ENCODE data around the gene CLIC3.

CLIC3 gene

DNA sequence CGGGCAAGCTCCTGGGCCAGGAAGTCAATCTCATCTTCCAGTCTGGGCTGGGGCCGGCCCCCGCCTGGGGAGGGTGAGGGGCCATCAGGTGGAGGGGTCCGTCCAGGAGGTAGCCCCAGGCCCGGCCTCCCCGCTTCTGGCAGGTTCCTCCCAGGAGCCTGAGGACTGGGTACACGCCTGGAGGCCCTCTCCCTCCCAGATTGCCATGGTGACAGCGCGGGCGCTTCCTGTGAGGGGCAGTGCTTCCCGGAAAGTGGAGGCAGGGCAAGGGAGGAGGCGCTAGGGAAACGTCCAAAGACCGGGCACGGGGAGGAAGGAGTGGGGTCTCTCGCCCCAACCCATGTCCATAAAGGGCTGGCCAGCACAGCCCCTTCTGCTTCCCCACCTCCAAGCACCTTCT lies 44.8 kb upstream of the CLIC3 start:
- Histone ChIP-seq H3K4me3 (ENCODE audit: insufficient read depth, low read length, poor library complexity, severe bottlenecking) (no peak overlapping the region), H4K20me1 (ENCODE audit: low read depth, low read length) (no peaks in the 10 kb centered on the region), H3K27me3 (ENCODE audit: low read length) (no peaks in the 10 kb centered on the region), H2AFZ (ENCODE audit: low read depth, low read length, severe bottlenecking) (no peak overlapping the region), H3K9me2 (replicated peaks; ENCODE audit: insufficient read depth, low read length) (no peaks in the 10 kb centered on the region), H3F3A (ENCODE audit: insufficient read depth) (no peaks in the 10 kb centered on the region), H3K9me3 (ENCODE audit: insufficient read depth, low read length) (no peaks in the 10 kb centered on the region), H3K79me2 (ENCODE audit: insufficient read depth, low read length) (no peaks in the 10 kb centered on the region), H3K4me2 (ENCODE audit: low read depth, low read length, poor library complexity, severe bottlenecking) (no peak overlapping the region), H3K9ac (ENCODE audit: low read length) (no peak overlapping the region), H3K36me3 (ENCODE audit: low read length) (no peaks in the 10 kb centered on the region), H3K27ac (ENCODE audit: low read depth, low read length) (no peak overlapping the region)
- no peak for TF ChIP-seq EZH2phosphoT487 (conservative IDR thresholded peaks at IDR 0.05; ENCODE audit: low read length)
- TF ChIP-seq, protein P1, sequence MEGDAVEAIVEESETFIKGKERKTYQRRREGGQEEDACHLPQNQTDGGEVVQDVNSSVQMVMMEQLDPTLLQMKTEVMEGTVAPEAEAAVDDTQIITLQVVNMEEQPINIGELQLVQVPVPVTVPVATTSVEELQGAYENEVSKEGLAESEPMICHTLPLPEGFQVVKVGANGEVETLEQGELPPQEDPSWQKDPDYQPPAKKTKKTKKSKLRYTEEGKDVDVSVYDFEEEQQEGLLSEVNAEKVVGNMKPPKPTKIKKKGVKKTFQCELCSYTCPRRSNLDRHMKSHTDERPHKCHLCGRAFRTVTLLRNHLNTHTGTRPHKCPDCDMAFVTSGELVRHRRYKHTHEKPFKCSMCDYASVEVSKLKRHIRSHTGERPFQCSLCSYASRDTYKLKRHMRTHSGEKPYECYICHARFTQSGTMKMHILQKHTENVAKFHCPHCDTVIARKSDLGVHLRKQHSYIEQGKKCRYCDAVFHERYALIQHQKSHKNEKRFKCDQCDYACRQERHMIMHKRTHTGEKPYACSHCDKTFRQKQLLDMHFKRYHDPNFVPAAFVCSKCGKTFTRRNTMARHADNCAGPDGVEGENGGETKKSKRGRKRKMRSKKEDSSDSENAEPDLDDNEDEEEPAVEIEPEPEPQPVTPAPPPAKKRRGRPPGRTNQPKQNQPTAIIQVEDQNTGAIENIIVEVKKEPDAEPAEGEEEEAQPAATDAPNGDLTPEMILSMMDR (IDR thresholded peaks at IDR 0.05; ENCODE audit: insufficient read depth, low read length, poor library complexity, severe bottlenecking), result no peak

DNA sequence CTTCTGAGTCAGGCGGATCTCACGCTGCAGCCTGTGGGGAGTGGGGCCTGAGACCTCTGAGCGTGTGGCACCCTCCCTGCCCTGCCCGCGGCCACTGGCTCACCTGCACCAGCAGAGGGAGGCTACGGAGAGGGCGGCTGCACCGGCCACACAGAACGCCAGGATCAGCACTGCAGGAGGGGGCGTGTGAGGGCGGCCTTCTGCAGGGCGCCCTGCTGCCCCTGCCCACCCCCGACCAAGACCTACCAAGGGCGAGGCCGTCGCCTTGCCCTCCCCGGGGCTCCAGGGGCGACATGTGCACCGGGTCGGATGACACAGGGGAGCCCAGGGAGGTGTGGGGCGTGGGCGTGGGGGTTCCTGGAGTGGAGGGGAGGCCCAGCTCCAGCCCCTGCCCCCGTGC lies 44.2 kb upstream of the CLIC3 start:
- no peak overlapping the region for H3K9ac ChIP-seq (ENCODE audit: low read length)
- H2AFZ ChIP-seq (ENCODE audit: low read depth, low read length, severe bottlenecking), result no peak overlapping the region
- TF ChIP-seq, protein P1 (IDR thresholded peaks at IDR 0.05; ENCODE audit: insufficient read depth, low read length, poor library complexity, severe bottlenecking), result no peak
- TF ChIP-seq EZH2phosphoT487 (conservative IDR thresholded peaks at IDR 0.05; ENCODE audit: low read length), result no peak
- no peaks in the 10 kb centered on the region for H3K79me2 ChIP-seq (ENCODE audit: insufficient read depth, low read length)
- H3K4me3 ChIP-seq (ENCODE audit: insufficient read depth, low read length, poor library complexity, severe bottlenecking), result no peak overlapping the region
- no peak overlapping the region for H3K27ac ChIP-seq (ENCODE audit: low read depth, low read length)
- no peaks in the 10 kb centered on the region for H3F3A ChIP-seq (ENCODE audit: insufficient read depth)
- H3K9me2 ChIP-seq (replicated peaks; ENCODE audit: insufficient read depth, low read length), result no peaks in the 10 kb centered on the region
- no peaks in the 10 kb centered on the region for H4K20me1 ChIP-seq (ENCODE audit: low read depth, low read length)
- no peaks in the 10 kb centered on the region for H3K9me3 ChIP-seq (ENCODE audit: insufficient read depth, low read length)
- H3K36me3 ChIP-seq (ENCODE audit: low read length), result no peaks in the 10 kb centered on the region
- no peaks in the 10 kb centered on the region for H3K27me3 ChIP-seq (ENCODE audit: low read length)
- no peak overlapping the region for H3K4me2 ChIP-seq (ENCODE audit: low read depth, low read length, poor library complexity, severe bottlenecking)

DNA sequence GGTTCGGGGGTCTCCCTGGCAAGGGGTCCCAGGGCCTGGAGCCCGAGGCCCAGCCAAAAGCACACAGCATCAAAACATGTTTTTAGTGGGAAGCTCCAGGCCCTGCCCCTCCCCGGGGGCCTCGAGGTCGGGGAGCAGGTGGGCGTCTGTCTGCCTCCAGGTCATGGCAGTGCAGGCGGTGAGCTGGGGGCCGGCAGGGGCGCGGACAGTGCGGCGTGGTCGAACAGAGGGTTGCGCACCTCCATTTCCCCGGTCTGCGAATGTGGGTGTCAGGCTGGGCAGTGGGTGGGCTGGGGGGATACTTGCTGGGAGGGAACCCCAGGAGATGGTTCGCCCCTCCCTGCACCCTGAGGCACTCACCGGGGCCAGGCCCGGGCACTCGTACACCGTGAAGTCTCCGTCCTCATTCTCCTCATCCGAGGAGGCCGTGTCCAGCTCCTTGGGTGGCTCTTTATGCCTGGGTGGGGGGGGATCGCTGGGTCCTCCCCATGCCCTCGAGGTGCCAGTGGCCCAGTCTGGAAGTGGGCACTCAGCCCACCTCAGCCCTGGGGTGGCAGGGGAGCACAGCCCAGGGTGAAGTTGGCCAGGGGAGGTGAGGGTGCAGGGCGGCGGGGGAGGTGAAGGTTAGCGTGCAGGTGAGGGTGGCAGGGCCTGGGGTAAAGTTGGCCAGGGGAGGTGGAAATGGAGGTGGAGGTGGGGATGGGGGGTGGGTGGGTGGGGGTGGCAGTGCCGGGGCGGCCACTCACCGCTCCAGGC lies 43.4 kb upstream of the CLIC3 start:
- Histone ChIP-seq H3K9me3 (ENCODE audit: insufficient read depth, low read length) (no peaks in the 10 kb centered on the region), H3K4me3 (ENCODE audit: insufficient read depth, low read length, poor library complexity, severe bottlenecking) (no peak overlapping the region), H3K9ac (ENCODE audit: low read length) (no peak overlapping the region), H2AFZ (ENCODE audit: low read depth, low read length, severe bottlenecking) (no peak overlapping the region), H4K20me1 (ENCODE audit: low read depth, low read length) (no peaks in the 10 kb centered on the region), H3K9me2 (replicated peaks; ENCODE audit: insufficient read depth, low read length) (no peaks in the 10 kb centered on the region), H3F3A (ENCODE audit: insufficient read depth) (no peaks in the 10 kb centered on the region), H3K36me3 (ENCODE audit: low read length) (no peaks in the 10 kb centered on the region), H3K4me2 (ENCODE audit: low read depth, low read length, poor library complexity, severe bottlenecking) (no peak overlapping the region), H3K79me2 (ENCODE audit: insufficient read depth, low read length) (no peaks in the 10 kb centered on the region), H3K27ac (ENCODE audit: low read depth, low read length) (no peak overlapping the region), H3K27me3 (ENCODE audit: low read length) (no peaks in the 10 kb centered on the region)
- no peak for TF ChIP-seq EZH2phosphoT487 (conservative IDR thresholded peaks at IDR 0.05; ENCODE audit: low read length)
- TF ChIP-seq, protein P1 (IDR thresholded peaks at IDR 0.05; ENCODE audit: insufficient read depth, low read length, poor library complexity, severe bottlenecking), result no peak

Measured in SU-DHL-6 (cell line).